RWPE2 (cell line): ENCODE measurements around the gene ZNF25.
"Not testable (repeated sequence)": the region's sequence is repeated elsewhere in the genome, so short reads cannot be mapped to it uniquely, and the experiment has no call there.

Source experiments
- ATAC-seq: fragments of 200-7000 bp; cut with Tn5 transposase; 3 replicates; pipeline ENCODE4 v1.9.1; 2021; ENCODE audit warnings: low read depth
- DNase-seq: peaks from one replicate; pipeline ENCODE4 v3.0.0-alpha.2; 2020; ENCODE audit warnings: low spot score
- H3K27ac ChIP-seq: fragments of 450-650 bp; 2 replicates; pipeline ENCODE4 v1.5.1; 2017; ENCODE audit warnings: mild to moderate bottlenecking; ENCODE audit not compliant: poor library complexity, severe bottlenecking
- H3K27me3 ChIP-seq: fragments of 250-450 bp; sonication (Bioruptor Pico); 2 replicates; pipeline ENCODE4 v1.5.1; 2021; ENCODE audit warnings: mild to moderate bottlenecking, moderate library complexity; ENCODE audit not compliant: insufficient read depth, poor library complexity, severe bottlenecking
- H3K36me3 ChIP-seq: fragments of 250-450 bp; sonication (Bioruptor Pico); 2 replicates; pipeline ENCODE4 v1.5.1; 2020; ENCODE audit warnings: low read depth, mild to moderate bottlenecking, moderate library complexity
- H3K4me1 ChIP-seq: fragments of 250-450 bp; sonication (Bioruptor Pico); 2 replicates; pipeline ENCODE4 v1.5.1; 2021; ENCODE audit warnings: mild to moderate bottlenecking, moderate library complexity; ENCODE audit not compliant: insufficient read depth, poor library complexity, severe bottlenecking
- H3K4me3 ChIP-seq: fragments of 250-450 bp; sonication (Bioruptor Pico); 2 replicates; pipeline ENCODE4 v1.5.1; 2021; ENCODE audit warnings: mild to moderate bottlenecking, moderate library complexity; ENCODE audit not compliant: severe bottlenecking
- H3K9me3 ChIP-seq: fragments of 250-450 bp; sonication (Bioruptor Pico); 2 replicates; pipeline ENCODE4 v1.5.1; 2021; ENCODE audit warnings: mild to moderate bottlenecking, moderate library complexity; ENCODE audit not compliant: severe bottlenecking
- CTCF ChIP-seq: fragments of 450-650 bp; IDR thresholded peaks from one replicate; pipeline ENCODE4 v1.5.1; 2017; ENCODE audit warnings: mild to moderate bottlenecking, moderate library complexity; ENCODE audit not compliant: poor library complexity, severe bottlenecking

Gene ZNF25

GRCh38 chr10:38007991-38008390 lies 31.5 kb upstream of the ZNF25 start:
- Histone ChIP-seq H3K4me3 (no peak overlapping the region), H3K27me3 (no peaks in the 10 kb centered on the region), H3K4me1 (peaks cover 9% of the 10 kb centered on the region), H3K9me3 (no peaks in the 10 kb centered on the region), H3K36me3 (peaks cover 5% of the 10 kb centered on the region), H3K27ac (peak overlapping the region; percentile 7)
- DNase-seq (no peak), ATAC-seq (no peak)
- TF ChIP-seq CTCF, result no peak

- peak overlapping the region; percentile 7 for H3K27ac ChIP-seq
Observed at GRCh38 chr10:38007551-38007950, 31.1 kb upstream of the ZNF25 start.

GRCh38 chr10:38003588-38003987 lies 27.1 kb upstream of the ZNF25 start:
- H3K4me1 ChIP-seq, result peaks cover 5% of the 10 kb centered on the region
- no peak overlapping the region for H3K27ac ChIP-seq
- no peak for DNase-seq
- no peak overlapping the region for H3K4me3 ChIP-seq
- H3K36me3 ChIP-seq, result no peaks in the 10 kb centered on the region
- ATAC-seq, result no peak
- H3K9me3 ChIP-seq, result no peaks in the 10 kb centered on the region
- TF ChIP-seq CTCF, result no peak
- no peaks in the 10 kb centered on the region for H3K27me3 ChIP-seq

More at GRCh38 chr10:38007551-38007950, 31.1 kb upstream of the ZNF25 start:
- no peaks in the 10 kb centered on the region for H3K9me3 ChIP-seq
- no peak for ATAC-seq
- no peak for DNase-seq
- H3K4me1 ChIP-seq, result peaks cover 9% of the 10 kb centered on the region
- H3K27me3 ChIP-seq, result no peaks in the 10 kb centered on the region
- peaks cover 1% of the 10 kb centered on the region for H3K36me3 ChIP-seq
- TF ChIP-seq CTCF, result no peak
- H3K4me3 ChIP-seq, result no peak overlapping the region

GRCh38 chr10:38003026-38003425 lies 26.6 kb upstream of the ZNF25 start:
- Histone ChIP-seq H3K27ac (no peak overlapping the region), H3K36me3 (no peaks in the 10 kb centered on the region), H3K9me3 (no peaks in the 10 kb centered on the region), H3K4me1 (peaks cover 3% of the 10 kb centered on the region), H3K27me3 (no peaks in the 10 kb centered on the region), H3K4me3 (no peak overlapping the region)
- TF ChIP-seq CTCF, result no peak
- ATAC-seq (no peak), DNase-seq (no peak)

GRCh38 chr10:38000474-38000873 lies 24.0 kb upstream of the ZNF25 start:
- H3K36me3 ChIP-seq, H3K4me3 ChIP-seq, H3K4me1 ChIP-seq, ATAC-seq, H3K27me3 ChIP-seq, H3K9me3 ChIP-seq, DNase-seq, H3K27ac ChIP-seq: not testable (repeated sequence)

- H3K9me3 ChIP-seq, DNase-seq, H3K27ac ChIP-seq, H3K36me3 ChIP-seq, H3K27me3 ChIP-seq, H3K4me1 ChIP-seq, ATAC-seq, H3K4me3 ChIP-seq: not testable (repeated sequence)
Observed at GRCh38 chr10:37998920-37999319, 22.5 kb upstream of the ZNF25 start.
